Calu3 (cell line): Measurements from ENCODE around the gene PDE6G. TPM values are rescaled to one million over a fixed set of nuclear protein-coding genes. Genes with fewer than 3 reads are reported as not detected.

Experiments
- BruUV-seq: library from RNA; stranded (reverse); fragments of 400-500 nt; replicated peaks from 2 replicates; lab custom pipeline; 2021; lab: Mats Ljungman, UMichigan
- CTCF ChIA-PET: fragments of 300-600 bp; sonication (Branson Sonifier 250); formaldehyde crosslinking; loops from one replicate; lab custom pipeline; 2022; ENCODE audit warnings: antibody characterized with exemption; lab: Charles Lee
- DNase-seq: peaks from one replicate; pipeline ENCODE4 v3.0.0; 2022
- H3K27ac Mint-ChIP-seq: one replicate; pipeline ENCODE4 v1.8.0; 2022; ENCODE audit warnings: mixed read lengths; ENCODE audit not compliant: unreplicated experiment
- H3K27me3 Mint-ChIP-seq: one replicate; pipeline ENCODE4 v1.8.0; 2022; ENCODE audit warnings: mixed read lengths; ENCODE audit not compliant: unreplicated experiment
- H3K36me3 Mint-ChIP-seq: one replicate; pipeline ENCODE4 v1.8.0; 2022; ENCODE audit warnings: mild to moderate bottlenecking, moderate library complexity, mixed read lengths; ENCODE audit not compliant: insufficient read depth, unreplicated experiment
- H3K4me1 Mint-ChIP-seq: one replicate; pipeline ENCODE4 v1.8.0; 2022; ENCODE audit warnings: mild to moderate bottlenecking, low read depth, mixed read lengths; ENCODE audit not compliant: unreplicated experiment
- H3K4me3 Mint-ChIP-seq: one replicate; pipeline ENCODE4 v1.8.0; 2022; ENCODE audit warnings: mild to moderate bottlenecking, low read depth, moderate library complexity, mixed read lengths; ENCODE audit not compliant: unreplicated experiment
- H3K9me3 Mint-ChIP-seq: one replicate; pipeline ENCODE4 v1.8.0; 2022; ENCODE audit warnings: low read depth, mixed read lengths; ENCODE audit not compliant: unreplicated experiment
- intact Hi-C: fragments of 100-400 bp; cut with micrococcal nuclease; formaldehyde crosslinking; loops from one replicate; pipeline ENCODE4 v1.10.0; 2022; ENCODE audit not compliant: unreplicated experiment
- total RNA-seq: library from RNA; stranded (reverse); gene quantifications from 2 replicates; pipeline ENCODE4 v1.2.3, GENCODE V29; 2022
- TF ChIP-seq, protein P1 (sequence below): fragments of 200-600 bp; IDR thresholded peaks from one replicate; pipeline ENCODE4 v1.8.0; 2022; ENCODE audit warnings: antibody characterized with exemption; ENCODE audit not compliant: unreplicated experiment

PDE6G gene
- total RNA-seq, 1 experiment from 2014 or later, result not detected

DNA sequence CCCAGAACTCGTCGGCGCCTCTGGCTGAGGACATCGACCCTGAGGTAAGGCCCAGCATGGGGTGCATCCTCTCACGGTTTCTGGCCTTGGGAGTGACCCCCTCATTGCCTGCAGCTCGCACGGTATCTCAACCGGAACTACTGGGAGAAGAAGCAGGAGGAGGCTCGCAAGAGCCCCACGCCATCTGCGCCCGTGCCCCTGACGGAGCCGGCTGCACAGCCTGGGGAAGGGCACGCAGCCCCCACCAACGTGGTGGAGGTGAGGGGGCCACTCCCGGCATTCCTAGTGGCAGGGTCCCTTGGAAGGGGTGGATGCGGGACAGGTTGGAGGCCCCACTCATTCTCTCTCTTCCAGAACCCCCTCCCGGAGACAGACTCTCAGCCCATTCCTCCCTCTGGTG, 38.5 kb upstream of the PDE6G start:
- H3K4me1 Mint-ChIP-seq, result no peaks in the 10 kb centered on the region
- CTCF ChIA-PET, result no interaction called here
- no TSS peak for BruUV-seq
- no peaks in the 10 kb centered on the region for H3K9me3 Mint-ChIP-seq
- H3K36me3 Mint-ChIP-seq, result peaks cover 88% of the 10 kb centered on the region
- TF ChIP-seq, protein P1, sequence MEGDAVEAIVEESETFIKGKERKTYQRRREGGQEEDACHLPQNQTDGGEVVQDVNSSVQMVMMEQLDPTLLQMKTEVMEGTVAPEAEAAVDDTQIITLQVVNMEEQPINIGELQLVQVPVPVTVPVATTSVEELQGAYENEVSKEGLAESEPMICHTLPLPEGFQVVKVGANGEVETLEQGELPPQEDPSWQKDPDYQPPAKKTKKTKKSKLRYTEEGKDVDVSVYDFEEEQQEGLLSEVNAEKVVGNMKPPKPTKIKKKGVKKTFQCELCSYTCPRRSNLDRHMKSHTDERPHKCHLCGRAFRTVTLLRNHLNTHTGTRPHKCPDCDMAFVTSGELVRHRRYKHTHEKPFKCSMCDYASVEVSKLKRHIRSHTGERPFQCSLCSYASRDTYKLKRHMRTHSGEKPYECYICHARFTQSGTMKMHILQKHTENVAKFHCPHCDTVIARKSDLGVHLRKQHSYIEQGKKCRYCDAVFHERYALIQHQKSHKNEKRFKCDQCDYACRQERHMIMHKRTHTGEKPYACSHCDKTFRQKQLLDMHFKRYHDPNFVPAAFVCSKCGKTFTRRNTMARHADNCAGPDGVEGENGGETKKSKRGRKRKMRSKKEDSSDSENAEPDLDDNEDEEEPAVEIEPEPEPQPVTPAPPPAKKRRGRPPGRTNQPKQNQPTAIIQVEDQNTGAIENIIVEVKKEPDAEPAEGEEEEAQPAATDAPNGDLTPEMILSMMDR, result no peak
- H3K4me3 Mint-ChIP-seq, result no peak overlapping the region
- H3K27me3 Mint-ChIP-seq, result no peaks in the 10 kb centered on the region
- no peak overlapping the region for H3K27ac Mint-ChIP-seq
- DNase-seq, result no peak
- intact Hi-C loops, result no loop called here

DNA sequence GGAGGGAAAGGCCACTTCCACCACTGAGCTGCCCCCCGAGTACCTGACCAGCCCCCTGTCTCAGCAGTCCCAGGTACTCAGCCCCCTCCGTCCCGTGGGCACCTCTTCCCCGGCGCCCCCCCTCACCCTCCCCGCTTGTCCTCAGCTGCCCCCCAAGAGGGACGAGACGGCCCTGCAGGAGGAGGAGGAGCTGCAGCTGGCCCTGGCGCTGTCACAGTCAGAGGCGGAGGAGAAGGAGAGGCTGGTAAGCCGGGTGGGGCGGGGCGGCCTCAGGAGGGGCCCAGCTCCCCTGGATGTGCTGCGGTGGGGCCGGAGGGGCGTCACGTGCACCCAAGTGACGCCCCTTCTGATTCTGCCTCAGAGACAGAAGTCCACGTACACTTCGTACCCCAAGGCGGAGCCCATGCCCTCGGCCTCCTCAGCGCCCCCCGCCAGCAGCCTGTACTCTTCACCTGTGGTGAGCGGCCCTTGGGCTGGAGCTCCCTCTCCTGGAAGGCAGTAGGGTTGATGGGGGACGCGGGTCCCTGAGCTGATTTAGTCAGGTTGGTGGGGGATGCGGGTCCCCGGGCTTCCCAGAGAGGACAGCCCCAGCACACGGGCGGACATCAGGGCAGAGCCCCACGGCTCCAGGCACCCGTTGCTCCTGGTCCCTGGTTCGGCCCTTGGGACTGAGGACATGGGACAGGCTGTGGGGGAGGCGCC, 37.3 kb upstream of the PDE6G start:
- H3K36me3 Mint-ChIP-seq, result peaks cover 88% of the 10 kb centered on the region
- no peaks in the 10 kb centered on the region for H3K9me3 Mint-ChIP-seq
- DNase-seq, result no peak
- intact Hi-C loops, result no loop called here
- no peaks in the 10 kb centered on the region for H3K4me1 Mint-ChIP-seq
- no peak overlapping the region for H3K4me3 Mint-ChIP-seq
- BruUV-seq, result no TSS peak
- H3K27ac Mint-ChIP-seq, result no peak overlapping the region
- CTCF ChIA-PET, result no interaction called here
- no peaks in the 10 kb centered on the region for H3K27me3 Mint-ChIP-seq
- TF ChIP-seq, protein P1, result no peak

DNA sequence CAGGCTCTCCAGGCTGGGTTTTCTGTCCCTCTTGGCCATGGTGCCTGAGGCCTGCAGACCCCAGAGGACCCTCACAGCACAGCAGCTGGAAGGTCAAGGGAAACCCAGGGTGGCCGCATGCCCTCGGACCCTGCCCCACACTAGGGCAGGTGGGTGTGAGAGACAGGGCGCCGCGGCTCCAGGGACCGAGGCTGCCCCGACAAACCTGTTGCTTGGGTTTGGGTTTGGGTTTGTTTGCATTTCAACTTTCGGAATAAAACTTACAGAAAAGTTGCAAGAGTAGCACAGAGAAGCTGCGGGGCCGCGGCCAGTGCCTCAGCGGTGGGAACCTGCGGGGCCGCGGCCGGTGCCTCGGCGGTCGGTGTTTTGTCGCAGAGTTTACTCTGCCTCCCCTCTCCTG, 35.3 kb upstream of the PDE6G start:
- H3K27ac Mint-ChIP-seq, result no peak overlapping the region
- no peaks in the 10 kb centered on the region for H3K27me3 Mint-ChIP-seq
- CTCF ChIA-PET, result no interaction called here
- no peaks in the 10 kb centered on the region for H3K9me3 Mint-ChIP-seq
- no TSS peak for BruUV-seq
- no peak for DNase-seq
- intact Hi-C loops, result no loop called here
- no peak overlapping the region for H3K4me3 Mint-ChIP-seq
- H3K36me3 Mint-ChIP-seq, result peaks cover 81% of the 10 kb centered on the region
- no peaks in the 10 kb centered on the region for H3K4me1 Mint-ChIP-seq
- TF ChIP-seq, protein P1, result no peak

DNA sequence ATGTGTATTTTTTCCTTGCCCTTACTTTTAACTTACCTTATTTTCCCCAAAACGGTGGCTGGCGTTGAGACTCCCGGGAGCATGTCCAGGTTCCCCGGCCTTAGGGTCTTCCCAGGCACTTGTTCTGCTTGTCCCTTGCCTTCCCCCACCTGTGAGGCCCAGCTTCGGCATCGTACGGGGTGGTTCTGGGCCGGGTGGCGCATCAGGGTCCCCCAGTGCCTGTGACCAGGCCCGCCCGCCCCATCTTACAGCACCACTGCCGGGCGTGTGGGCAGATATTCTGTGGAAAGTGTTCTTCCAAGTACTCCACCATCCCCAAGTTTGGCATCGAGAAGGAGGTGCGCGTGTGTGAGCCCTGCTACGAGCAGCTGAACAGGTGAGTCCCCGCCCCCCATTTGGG, 34.9 kb upstream of the PDE6G start:
- no peaks in the 10 kb centered on the region for H3K4me1 Mint-ChIP-seq
- H3K9me3 Mint-ChIP-seq, result no peaks in the 10 kb centered on the region
- H3K27ac Mint-ChIP-seq, result no peak overlapping the region
- BruUV-seq, result no TSS peak
- intact Hi-C loops, result no loop called here
- TF ChIP-seq, protein P1, result no peak
- CTCF ChIA-PET, result no interaction called here
- no peak overlapping the region for H3K4me3 Mint-ChIP-seq
- DNase-seq, result no peak
- H3K27me3 Mint-ChIP-seq, result no peaks in the 10 kb centered on the region
- H3K36me3 Mint-ChIP-seq, result peaks cover 82% of the 10 kb centered on the region
